Measurements from ENCODE around the gene CHRNE.

The CHRNE gene

GRCh38 chr17:4854111-4854681, 48.7 kb downstream of the CHRNE start:
- DNase-seq (ENCODE audit: low spot score): no peak

GRCh38 chr17:4853208-4853671, 49.7 kb downstream of the CHRNE start:
- DNase-seq (ENCODE audit: low spot score): no peak

GRCh38 chr17:4852567-4853207, 50.2 kb downstream of the CHRNE start:
- no peak for DNase-seq (ENCODE audit: low spot score)

- DNase-seq (ENCODE audit: low spot score): no peak
These were observed 51.8 kb downstream of the CHRNE start for GRCh38 chr17:4851084-4851483.

- DNase-seq (ENCODE audit: low spot score): no peak
These were observed 52.7 kb downstream of the CHRNE start for GRCh38 chr17:4850246-4850645.

GRCh38 chr17:4849011-4849536, 53.8 kb downstream of the CHRNE start:
- no peak for DNase-seq (ENCODE audit: low spot score)

All from RKO (cell line).